HCEC 1CT (cell line): ENCODE results near the gene ARID1B.

Experiments
- DNase-seq: peaks from one replicate; pipeline ENCODE4 v3.0.0-alpha.2; 2017

Gene ARID1B

DNA sequence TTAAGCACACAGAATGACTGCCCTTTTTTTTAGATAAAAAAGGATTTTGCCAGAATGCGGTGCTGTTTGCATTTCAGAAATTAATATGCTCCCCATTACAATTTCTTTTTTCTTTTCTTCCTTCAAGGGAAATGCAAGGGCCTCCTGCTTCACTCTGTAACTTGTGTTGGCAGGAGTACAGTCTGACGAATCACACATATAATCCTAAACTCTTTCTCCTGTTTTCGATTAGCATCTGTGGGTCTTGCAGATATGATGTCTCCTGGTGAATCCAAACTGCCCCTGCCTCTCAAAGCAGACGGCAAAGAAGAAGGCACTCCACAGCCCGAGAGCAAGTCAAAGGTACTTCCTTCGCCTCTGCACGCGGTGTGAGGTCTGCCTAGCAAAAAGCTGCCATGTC is 396.6 kb downstream of the ARID1B start:
- no peak for DNase-seq

GRCh38 chr6:157174731-157175130 is 397.6 kb downstream of the ARID1B start:
- no peak for DNase-seq

GRCh38 chr6:157177731-157178336 is 400.7 kb downstream of the ARID1B start:
- no peak for DNase-seq

GRCh38 chr6:157181649-157182048 is 404.5 kb downstream of the ARID1B start:
- no peak for DNase-seq

GRCh38 chr6:157182503-157183264 is 405.5 kb downstream of the ARID1B start:
- no peak for DNase-seq

DNA sequence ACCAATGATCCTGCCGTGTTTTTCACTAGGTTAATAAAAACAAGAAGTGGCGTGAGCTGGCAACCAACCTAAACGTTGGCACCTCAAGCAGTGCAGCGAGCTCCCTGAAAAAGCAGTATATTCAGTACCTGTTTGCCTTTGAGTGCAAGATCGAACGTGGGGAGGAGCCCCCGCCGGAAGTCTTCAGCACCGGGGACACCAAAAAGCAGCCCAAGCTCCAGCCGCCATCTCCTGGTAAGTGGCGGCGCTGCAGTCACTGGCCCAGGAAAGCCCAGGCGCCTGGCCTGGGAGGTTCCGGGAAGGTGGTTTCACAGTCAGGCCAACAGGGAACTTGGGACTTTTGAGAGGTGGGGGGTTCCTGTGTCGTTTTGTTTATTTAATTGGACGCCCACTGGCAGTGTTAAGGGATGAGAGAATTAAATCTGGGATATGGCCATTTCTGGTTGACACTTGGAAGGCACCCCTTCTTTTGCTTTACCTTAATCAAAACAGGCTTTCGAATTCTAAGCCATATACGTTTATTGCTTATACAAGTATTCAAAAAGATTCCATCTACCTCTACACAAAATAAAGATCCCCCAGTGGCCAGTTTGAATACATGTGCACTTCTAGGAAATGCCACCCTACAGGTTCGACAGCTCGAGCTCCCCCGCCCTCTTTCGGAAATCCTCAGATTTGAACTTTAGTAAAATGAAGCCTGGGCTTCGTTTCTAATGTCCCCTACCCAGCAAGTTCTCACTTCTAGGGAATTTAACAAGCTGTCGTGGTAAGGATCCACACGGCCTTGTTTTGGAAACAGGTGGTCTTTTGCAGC is 407.2 kb downstream of the ARID1B start:
- peak; percentile 59 for DNase-seq

DNA sequence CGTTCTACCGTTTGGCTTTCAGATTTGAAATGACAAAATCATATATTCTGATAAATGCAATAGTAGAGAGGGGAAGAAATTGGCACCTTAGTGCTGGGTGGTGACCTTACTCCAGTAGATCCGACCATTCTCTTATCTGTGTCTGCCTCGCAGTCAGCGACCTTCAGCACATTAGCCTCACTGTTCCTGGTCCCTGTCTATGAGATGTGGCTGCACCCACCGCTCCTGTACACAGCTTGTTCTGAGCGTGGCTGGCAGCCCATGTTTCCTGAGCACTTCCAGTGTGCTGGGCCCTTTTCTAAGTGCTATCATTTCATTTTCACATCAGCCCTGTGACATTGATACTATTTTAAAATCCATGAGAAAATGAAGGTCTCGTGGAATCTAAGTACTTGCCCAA is 408.0 kb downstream of the ARID1B start:
- no peak for DNase-seq

DNA sequence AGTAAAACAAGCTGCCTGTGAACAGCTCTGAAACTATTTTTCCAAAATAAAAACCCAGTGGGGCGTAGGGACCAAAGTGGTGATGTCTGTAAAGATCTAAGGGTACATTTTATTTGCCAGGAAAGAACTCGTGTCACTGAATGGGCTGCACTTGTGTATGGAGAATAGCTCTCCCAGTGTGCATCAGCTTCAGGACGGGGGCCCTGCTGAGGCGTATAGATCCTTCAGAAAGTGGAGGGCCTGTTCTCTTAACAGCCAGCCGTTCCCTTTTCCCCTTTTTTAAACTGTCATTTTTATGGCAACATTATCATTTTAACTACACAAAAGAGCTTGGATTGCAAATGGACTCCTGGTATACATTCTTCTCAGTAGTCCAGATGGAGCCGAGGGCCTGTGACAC is 408.8 kb downstream of the ARID1B start:
- DNase-seq: no peak

GRCh38 chr6:157186785-157187181 is 409.6 kb downstream of the ARID1B start:
- no peak for DNase-seq

DNA sequence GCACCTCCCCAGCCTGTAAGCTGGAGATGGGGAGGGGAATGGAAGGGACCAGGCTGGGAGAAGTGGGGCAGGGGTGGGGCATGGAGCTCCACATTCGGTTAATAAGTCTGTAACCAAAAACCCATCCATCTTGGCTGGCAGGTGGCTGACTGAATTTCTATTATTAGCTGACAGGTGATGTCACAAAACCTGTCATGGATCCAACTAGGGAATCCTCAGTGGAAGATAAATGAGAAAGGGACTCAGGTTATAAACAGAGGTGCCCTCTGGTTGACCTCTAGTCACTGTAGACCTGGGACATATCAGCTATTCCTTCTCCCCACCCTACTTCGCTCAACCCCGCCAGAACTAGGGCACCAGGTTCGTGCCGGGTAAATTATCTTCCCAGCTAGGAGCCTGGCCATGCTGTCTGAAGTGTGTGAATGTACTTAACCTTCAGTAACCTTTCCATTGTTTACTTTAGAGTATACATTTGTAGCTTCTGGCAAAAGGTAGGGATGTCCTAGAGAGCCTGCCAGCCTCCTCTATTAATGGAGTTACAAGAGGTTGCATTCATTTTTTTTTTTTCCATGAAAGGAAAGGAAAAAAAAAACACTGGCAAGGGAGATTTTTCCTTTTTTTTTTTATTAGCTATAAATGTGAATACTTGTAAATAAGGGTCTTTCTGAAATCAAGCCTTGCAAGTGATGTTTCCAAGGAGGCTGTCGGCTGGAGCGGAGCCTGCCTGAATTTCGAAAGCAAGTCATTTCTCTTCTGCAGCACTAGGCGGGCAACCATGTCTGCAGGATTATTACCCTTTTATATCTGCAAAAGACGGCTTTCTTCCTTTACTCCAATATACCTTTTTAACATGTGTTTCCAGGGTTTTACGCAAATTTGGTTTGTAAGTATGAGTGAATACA is 410.3 kb downstream of the ARID1B start:
- no peak for DNase-seq

GRCh38 chr6:157188213-157188612 is 411.0 kb downstream of the ARID1B start:
- peak; percentile 12 for DNase-seq

- no peak for DNase-seq
Observed at GRCh38 chr6:157193443-157193996, 416.3 kb downstream of the ARID1B start.

DNA sequence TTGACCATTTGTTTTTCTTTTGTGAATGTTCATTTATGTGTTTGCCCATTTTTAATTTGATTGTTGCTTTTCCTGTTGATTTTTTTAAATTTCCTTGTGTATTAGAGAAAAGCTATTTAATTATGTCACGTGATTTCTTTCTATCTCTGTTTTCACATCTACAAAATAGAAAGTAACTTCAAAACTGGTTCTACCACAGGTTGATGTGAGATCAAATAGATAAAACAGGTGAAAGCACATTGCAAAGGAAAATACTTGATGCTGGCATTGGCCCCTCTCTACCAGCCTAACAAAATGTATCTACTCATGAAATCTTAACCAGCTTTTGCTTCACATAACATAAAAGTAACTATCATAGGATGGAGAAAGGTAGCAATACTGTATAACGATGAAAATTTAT is 416.9 kb downstream of the ARID1B start:
- DNase-seq: no peak

DNA sequence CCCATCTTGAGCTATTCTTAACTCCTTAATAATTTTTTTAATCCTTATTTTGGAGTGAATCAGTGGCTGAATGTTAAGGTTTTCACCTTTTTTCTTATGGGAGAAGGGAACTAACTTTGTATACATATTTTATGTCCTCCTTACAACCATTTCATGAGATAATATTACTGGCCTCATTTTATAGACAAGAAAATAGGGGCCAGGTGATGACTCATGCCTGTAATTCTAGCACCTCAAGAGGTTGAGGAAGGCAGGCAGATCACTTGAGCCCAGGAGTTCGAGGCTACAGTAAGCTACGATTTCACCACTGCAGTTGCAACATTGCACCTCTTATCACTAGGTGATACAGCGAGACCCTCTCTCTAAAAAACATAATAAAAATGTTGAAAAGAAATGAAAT is 417.5 kb downstream of the ARID1B start:
- no peak for DNase-seq

- DNase-seq: no peak
Observed at GRCh38 chr6:157196391-157196790, 419.2 kb downstream of the ARID1B start.

DNA sequence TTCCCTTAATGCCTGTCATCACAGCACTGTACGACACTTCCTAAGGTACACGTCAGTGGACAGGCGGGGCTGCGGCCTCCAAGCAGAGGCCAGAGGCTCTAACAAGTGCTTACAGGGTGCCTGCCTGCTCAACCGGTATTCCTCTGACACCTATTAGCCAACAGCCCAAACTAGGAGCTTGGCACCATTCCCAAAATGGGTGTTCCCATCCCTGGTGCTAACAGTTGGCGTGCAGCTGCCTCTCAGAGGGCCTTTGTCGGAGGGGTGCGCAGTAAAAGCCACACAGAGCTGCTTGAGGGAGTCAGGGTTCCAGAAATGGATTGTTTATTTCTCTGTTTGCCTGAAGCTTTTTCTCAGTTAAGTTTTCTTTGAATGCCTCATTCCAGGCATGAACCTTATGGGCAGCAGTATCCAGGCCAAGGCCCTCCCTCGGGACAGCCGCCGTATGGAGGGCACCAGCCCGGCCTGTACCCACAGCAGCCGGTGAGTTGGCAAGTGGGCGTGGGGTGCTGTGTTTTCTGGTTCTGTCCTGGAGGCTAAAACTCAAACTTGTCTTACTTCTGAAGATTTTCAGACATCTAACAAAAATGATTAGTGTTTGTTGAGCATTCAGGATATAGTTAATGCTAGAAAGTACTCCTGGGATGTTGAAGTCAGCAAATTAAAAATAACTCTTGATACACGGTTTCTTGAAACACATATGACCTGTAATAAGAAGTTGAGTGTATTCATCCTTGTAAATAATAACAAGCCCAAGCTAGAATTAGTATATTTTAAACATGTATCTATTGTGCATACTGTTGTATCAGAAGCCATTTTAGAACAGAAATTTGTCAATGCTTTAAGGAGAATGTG is 421.5 kb downstream of the ARID1B start:
- DNase-seq: no peak

DNA sequence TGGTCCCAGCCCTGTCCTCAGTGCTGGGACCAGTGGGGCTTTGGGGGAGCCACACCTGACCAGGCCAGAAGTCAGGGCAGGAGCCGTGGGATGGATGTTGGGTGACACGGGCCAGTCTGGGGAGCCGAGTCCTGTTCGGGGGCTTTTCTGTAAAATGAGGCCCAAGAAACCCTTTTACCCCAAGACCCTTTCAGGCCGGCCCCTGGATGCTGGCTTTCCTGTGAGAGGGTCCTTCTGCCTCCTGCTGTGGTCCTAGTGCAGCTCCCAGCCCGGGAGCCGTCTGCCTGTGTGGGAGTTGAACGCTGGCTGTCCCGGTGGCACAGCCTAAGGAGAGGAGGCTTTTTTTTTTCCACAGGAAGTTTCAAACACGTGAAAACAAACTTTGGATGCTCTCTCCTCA is 422.9 kb downstream of the ARID1B start:
- no peak for DNase-seq

DNA sequence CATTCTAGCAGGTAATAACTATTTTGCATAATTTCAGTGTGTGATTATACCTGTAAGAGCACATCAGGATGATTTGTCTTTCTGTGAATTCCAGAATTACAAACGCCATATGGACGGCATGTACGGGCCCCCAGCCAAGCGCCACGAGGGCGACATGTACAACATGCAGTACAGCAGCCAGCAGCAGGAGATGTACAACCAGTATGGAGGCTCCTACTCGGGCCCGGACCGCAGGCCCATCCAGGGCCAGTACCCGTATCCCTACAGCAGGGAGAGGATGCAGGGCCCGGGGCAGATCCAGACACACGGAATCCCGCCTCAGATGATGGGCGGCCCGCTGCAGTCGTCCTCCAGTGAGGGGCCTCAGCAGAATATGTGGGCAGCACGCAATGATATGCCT is 423.4 kb downstream of the ARID1B start:
- DNase-seq: no peak

DNA sequence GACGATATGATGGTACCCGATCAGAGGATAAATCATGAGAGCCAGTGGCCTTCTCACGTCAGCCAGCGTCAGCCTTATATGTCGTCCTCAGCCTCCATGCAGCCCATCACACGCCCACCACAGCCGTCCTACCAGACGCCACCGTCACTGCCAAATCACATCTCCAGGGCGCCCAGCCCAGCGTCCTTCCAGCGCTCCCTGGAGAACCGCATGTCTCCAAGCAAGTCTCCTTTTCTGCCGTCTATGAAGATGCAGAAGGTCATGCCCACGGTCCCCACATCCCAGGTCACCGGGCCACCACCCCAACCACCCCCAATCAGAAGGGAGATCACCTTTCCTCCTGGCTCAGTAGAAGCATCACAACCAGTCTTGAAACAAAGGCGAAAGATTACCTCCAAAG is 423.9 kb downstream of the ARID1B start:
- no peak for DNase-seq

- no peak for DNase-seq
Observed at GRCh38 chr6:157203312-157203744, 426.1 kb downstream of the ARID1B start.

GRCh38 chr6:157203764-157204163 is 426.6 kb downstream of the ARID1B start:
- no peak for DNase-seq
